ENCODE measurements around the gene HIVEP2. TPM values are rescaled to one million over a fixed set of nuclear protein-coding genes. Genes with fewer than 3 reads are reported as not detected.

HIVEP2 gene
- polyA plus RNA-seq, 3 donors: 0.16 to 1.4 (median 0.64) TPM

GRCh38 chr6:142968601-142969000, 23.6 kb upstream of the HIVEP2 start:
- Histone ChIP-seq H3K27me3 (ENCODE audit: control insufficient read depth in 2 of 2, insufficient read depth in 2 of 2, low read length in 2 of 2) (no peaks in the 10 kb centered on the region), H3K4me1 (ENCODE audit: control insufficient read depth in 1 of 2, insufficient read depth in 2 of 2, low read length in 2 of 2) (no peaks in the 10 kb centered on the region), H2AFZ (ENCODE audit: insufficient read depth, low read depth, low read length, poor library complexity, severe bottlenecking) (no peak overlapping the region), H4K20me1 (ENCODE audit: insufficient read depth, low read length) (no peaks in the 10 kb centered on the region), H3K4me3 (replicated peaks in 1 of 3; ENCODE audit: low read depth in 2 of 3, low read length in 3 of 3) (no peak overlapping the region), H3K9ac (ENCODE audit: insufficient read depth, low read length, poor library complexity, severe bottlenecking) (no peak overlapping the region), H3K36me3 (replicated peaks in 1 of 2; ENCODE audit: control insufficient read depth in 1 of 2, insufficient read depth in 2 of 2, low read length in 2 of 2) (no peaks in the 10 kb centered on the region), H3K79me2 (ENCODE audit: insufficient read depth, low read length) (no peaks in the 10 kb centered on the region), H3K9me3 (replicated peaks in 1 of 2; ENCODE audit: control insufficient read depth in 1 of 2, insufficient read depth in 1 of 2, low read length in 2 of 2) (no peaks in the 10 kb centered on the region), H3K27ac (ENCODE audit: low read depth in 1 of 2, low read length in 2 of 2) (no peak overlapping the region), H3K4me2 (replicated peaks; ENCODE audit: extremely low read depth, low read length, poor library complexity, severe bottlenecking) (no peak overlapping the region)
- intact Hi-C loops (cut with micrococcal nuclease): no loop called here
- Mint-ChIP-seq H3K4me1 (no peaks in the 10 kb centered on the region), H3K27ac (no peak overlapping the region), H3K4me3 (no peak overlapping the region), H3K36me3 (no peaks in the 10 kb centered on the region), H3K9me3 (peaks cover 0 to 2% (median 0%) of the 10 kb centered on the region in 7 donors), H3K27me3 (ENCODE audit: low read depth in 3 of 3) (peaks cover 0 to 1% (median 0%) of the 10 kb centered on the region in 3 donors)
- no peak for DNase-seq
- TF ChIP-seq, protein P1, sequence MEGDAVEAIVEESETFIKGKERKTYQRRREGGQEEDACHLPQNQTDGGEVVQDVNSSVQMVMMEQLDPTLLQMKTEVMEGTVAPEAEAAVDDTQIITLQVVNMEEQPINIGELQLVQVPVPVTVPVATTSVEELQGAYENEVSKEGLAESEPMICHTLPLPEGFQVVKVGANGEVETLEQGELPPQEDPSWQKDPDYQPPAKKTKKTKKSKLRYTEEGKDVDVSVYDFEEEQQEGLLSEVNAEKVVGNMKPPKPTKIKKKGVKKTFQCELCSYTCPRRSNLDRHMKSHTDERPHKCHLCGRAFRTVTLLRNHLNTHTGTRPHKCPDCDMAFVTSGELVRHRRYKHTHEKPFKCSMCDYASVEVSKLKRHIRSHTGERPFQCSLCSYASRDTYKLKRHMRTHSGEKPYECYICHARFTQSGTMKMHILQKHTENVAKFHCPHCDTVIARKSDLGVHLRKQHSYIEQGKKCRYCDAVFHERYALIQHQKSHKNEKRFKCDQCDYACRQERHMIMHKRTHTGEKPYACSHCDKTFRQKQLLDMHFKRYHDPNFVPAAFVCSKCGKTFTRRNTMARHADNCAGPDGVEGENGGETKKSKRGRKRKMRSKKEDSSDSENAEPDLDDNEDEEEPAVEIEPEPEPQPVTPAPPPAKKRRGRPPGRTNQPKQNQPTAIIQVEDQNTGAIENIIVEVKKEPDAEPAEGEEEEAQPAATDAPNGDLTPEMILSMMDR (IDR thresholded peaks at IDR 0.05): no peak

- no peaks in the 10 kb centered on the region for H3K4me1 ChIP-seq (ENCODE audit: control insufficient read depth in 1 of 2, insufficient read depth in 2 of 2, low read length in 2 of 2)
- Mint-ChIP-seq H3K4me1 (no peaks in the 10 kb centered on the region), H3K27me3 (ENCODE audit: low read depth in 3 of 3) (peaks cover 0 to 1% (median 0%) of the 10 kb centered on the region in 3 donors), H3K27ac (no peak overlapping the region), H3K9me3 (peaks cover 0 to 2% (median 0%) of the 10 kb centered on the region in 7 donors), H3K36me3 (no peaks in the 10 kb centered on the region), H3K4me3 (no peak overlapping the region)
- no peak for DNase-seq
- H3K79me2 ChIP-seq (ENCODE audit: insufficient read depth, low read length): no peaks in the 10 kb centered on the region
- no peaks in the 10 kb centered on the region for H3K9me3 ChIP-seq (replicated peaks in 1 of 2; ENCODE audit: control insufficient read depth in 1 of 2, insufficient read depth in 1 of 2, low read length in 2 of 2)
- WGBS (ENCODE audit: insufficient coverage): 100% methylated on average over 1 of the region's 1 CpG
- no peak overlapping the region for H3K4me2 ChIP-seq (replicated peaks; ENCODE audit: extremely low read depth, low read length, poor library complexity, severe bottlenecking)
- no peak overlapping the region for H3K4me3 ChIP-seq (replicated peaks in 1 of 3; ENCODE audit: low read depth in 2 of 3, low read length in 3 of 3)
- intact Hi-C loops (cut with micrococcal nuclease): no loop called here
- no peaks in the 10 kb centered on the region for H3K27me3 ChIP-seq (ENCODE audit: control insufficient read depth in 2 of 2, insufficient read depth in 2 of 2, low read length in 2 of 2)
- H3K9ac ChIP-seq (ENCODE audit: insufficient read depth, low read length, poor library complexity, severe bottlenecking): no peak overlapping the region
- no peak overlapping the region for H3K27ac ChIP-seq (ENCODE audit: low read depth in 1 of 2, low read length in 2 of 2)
- H2AFZ ChIP-seq (ENCODE audit: insufficient read depth, low read depth, low read length, poor library complexity, severe bottlenecking): no peak overlapping the region
- H3K36me3 ChIP-seq (replicated peaks in 1 of 2; ENCODE audit: control insufficient read depth in 1 of 2, insufficient read depth in 2 of 2, low read length in 2 of 2): no peaks in the 10 kb centered on the region
- no peaks in the 10 kb centered on the region for H4K20me1 ChIP-seq (ENCODE audit: insufficient read depth, low read length)
- TF ChIP-seq, protein P1 (IDR thresholded peaks at IDR 0.05): no peak
Measured at GRCh38 chr6:142966294-142966693, 21.3 kb upstream of the HIVEP2 start.
